K562 (cell line): ENCODE measurements around the gene WIPF3. TPM values are rescaled to one million over a fixed set of nuclear protein-coding genes. Genes with fewer than 3 reads are reported as not detected.

Experiments
- ATAC-seq: fragments of 200-7000 bp; cut with Tn5 transposase; 3 replicates; pipeline ENCODE4 v1.9.1; 2020; ENCODE audit warnings: moderate library complexity
- BruUV-seq: library from RNA; stranded (reverse); fragments of 400-500 nt; replicated peaks from 2 replicates; lab custom pipeline; 2021; lab: Mats Ljungman, UMichigan
- CTCF ChIA-PET: fragments of 300-600 bp; formaldehyde crosslinking; extraction: SDS; loops from one replicate; lab custom pipeline; 2021; ENCODE audit warnings: low intra/inter-chr PET ratio; lab: Yijun Ruan, JAX
- POLR2A ChIA-PET: fragments of 300-600, 350-650 bp; sonication (Branson Sonifier 250); formaldehyde crosslinking; extraction: SDS; loops from one replicate; lab custom pipeline; 2021; ENCODE audit warnings: antibody characterized with exemption, inconsistent platforms; lab: Yijun Ruan, JAX
- DNase-seq, 4 experiments: peaks; one replicate each; pipeline versions ENCODE4 v3.0.0 to v3.0.0-alpha.2; 2011 to 2018; ENCODE audit warnings: low spot score in 3 of 4, mixed read lengths in 3 of 4; ENCODE audit errors: extremely low read depth in 1 of 4
- FAIRE-seq: peaks from 2 replicates; lab custom pipeline; 2011; peaks lifted over from hg19 to GRCh38; lab: Jason Lieb, UNC
- H2AFZ ChIP-seq: 2 replicates; pipeline ENCODE4 v1.6.0; 2011; ENCODE audit warnings: low read depth, low read length, control low read depth, inconsistent platforms
- H3K27ac ChIP-seq: fragments of 200-600 bp; 3 replicates; pipeline ENCODE4 v1.8.0; 2011; ENCODE audit warnings: low read depth, mild to moderate bottlenecking, control low read depth, inconsistent platforms, low read length, moderate library complexity, mixed read lengths; ENCODE audit errors: extremely low read depth
- H3K27me3 ChIP-seq, 2 experiments: fragments of 300-600 bp in 1 of 2; 2 replicates in 1 of 2; 3 replicates in 1 of 2; pipeline versions ENCODE4 v1.6.0 to v1.8.0; 2011; ENCODE audit warnings: inconsistent platforms in 2 of 2, low read length in 2 of 2, mild to moderate bottlenecking in 1 of 2, mixed read lengths in 1 of 2, moderate library complexity in 1 of 2; ENCODE audit not compliant: control insufficient read depth in 2 of 2, insufficient read depth in 2 of 2
- H3K36me3 ChIP-seq: fragments of 300-600 bp; 3 replicates; pipeline ENCODE4 v1.8.0; 2011; ENCODE audit warnings: mild to moderate bottlenecking, low read length, inconsistent platforms; ENCODE audit not compliant: control insufficient read depth, insufficient read depth
- H3K4me1 ChIP-seq, 2 experiments: fragments of 200-600 bp in 1 of 2; replicated peaks in 1 of 2; 2 replicates in 1 of 2; 3 replicates in 1 of 2; pipeline versions ENCODE4 v1.5.1 to v1.8.0; 2011; ENCODE audit warnings: inconsistent platforms in 2 of 2, low read length in 2 of 2, mild to moderate bottlenecking in 1 of 2, mixed read lengths in 1 of 2, moderate library complexity in 1 of 2; ENCODE audit not compliant: control insufficient read depth in 2 of 2, insufficient read depth in 2 of 2
- H3K4me2 ChIP-seq: 2 replicates; pipeline ENCODE4 v1.6.1; 2011; ENCODE audit warnings: low read length, control low read depth, inconsistent platforms, mixed read lengths; ENCODE audit not compliant: insufficient read depth
- H3K4me3 ChIP-seq: fragments of 200-600 bp; sonication (generic), shearing (Covaris generic); 2 replicates; pipeline ENCODE4 v1.5.1; 2016; ENCODE audit warnings: control low read depth, inconsistent platforms
- H3K79me2 ChIP-seq: fragments of 200-600 bp; 3 replicates; pipeline ENCODE4 v1.8.0; 2011; ENCODE audit warnings: low read length, inconsistent platforms; ENCODE audit not compliant: control insufficient read depth, insufficient read depth
- H3K9ac ChIP-seq, 2 experiments: 2 replicates each; pipeline versions ENCODE4 v1.6.0 to v1.6.1; 2011; ENCODE audit warnings: low read depth in 2 of 2, low read length in 2 of 2, control low read depth in 1 of 2, inconsistent platforms in 1 of 2, mild to moderate bottlenecking in 1 of 2, mixed read lengths in 1 of 2; ENCODE audit not compliant: insufficient read depth in 1 of 2
- H3K9me1 ChIP-seq: one replicate; pipeline ENCODE4 v1.6.0; 2011; ENCODE audit warnings: inconsistent platforms, mild to moderate bottlenecking, low read length, moderate library complexity; ENCODE audit not compliant: control insufficient read depth, insufficient read depth
- H3K9me3 ChIP-seq: replicated peaks from 2 replicates; pipeline ENCODE4 v1.5.1; 2011; ENCODE audit warnings: low read depth, low read length, inconsistent platforms; ENCODE audit not compliant: control insufficient read depth, insufficient read depth
- H4K20me1 ChIP-seq: replicated peaks from 2 replicates; pipeline ENCODE4 v1.6.1; 2011; ENCODE audit warnings: low read length, inconsistent platforms, mixed read lengths; ENCODE audit not compliant: control insufficient read depth, insufficient read depth
- COPS2 ChIP-seq: fragments of 450-650 bp; conservative IDR thresholded peaks from 2 replicates; pipeline ENCODE4 v1.6.1; 2016; ENCODE audit warnings: mild to moderate bottlenecking, moderate library complexity
- DDX20 ChIP-seq: fragments of 450-650 bp; IDR thresholded peaks from 2 replicates; pipeline ENCODE4 v1.6.1; 2016; ENCODE audit warnings: missing genetic modification characterization, low read depth, mild to moderate bottlenecking, missing compliant biosample characterization, moderate library complexity
- GTF2A2 ChIP-seq: IDR thresholded peaks from 2 replicates; pipeline ENCODE4 v1.6.1; 2016; ENCODE audit warnings: mild to moderate bottlenecking, missing genetic modification characterization, missing compliant biosample characterization
- KDM2B ChIP-seq: fragments of 250-450 bp; sonication (Bioruptor Pico); IDR thresholded peaks from 2 replicates; pipeline ENCODE4 v1.8.0; 2021; ENCODE audit warnings: mild to moderate bottlenecking, moderate library complexity
- MYBL2 ChIP-seq, 2 experiments: fragments of 450-650 bp in 1 of 2; sonication (generic) in 1 of 2; formaldehyde crosslinking in 1 of 2; IDR thresholded peaks; 2 replicates each; pipeline versions ENCODE4 v1.6.1 to v1.8.1; 2017 to 2022; ENCODE audit warnings: borderline replicate concordance in 1 of 2, inconsistent platforms in 1 of 2, low read depth in 1 of 2, mild to moderate bottlenecking in 1 of 2, missing genetic modification reagents in 1 of 2, moderate library complexity in 1 of 2
- NEUROD1 ChIP-seq: fragments of 150-350 bp; IDR thresholded peaks from 2 replicates; pipeline ENCODE4 v1.6.1; 2014; ENCODE audit warnings: borderline replicate concordance, low read length, low read depth; ENCODE audit not compliant: partially characterized antibody
- SUPT5H ChIP-seq: fragments of 450-650 bp; IDR thresholded peaks from 2 replicates; pipeline ENCODE4 v1.6.1; 2016
- YY1 ChIP-seq, 3 experiments: IDR thresholded peaks; 2 replicates each; pipeline ENCODE4 v1.6.1; 2011; ENCODE audit warnings: low read length in 2 of 3, mild to moderate bottlenecking in 2 of 3, moderate library complexity in 2 of 3, borderline replicate concordance in 1 of 3, control low read depth in 1 of 3, low read depth in 1 of 3; ENCODE audit not compliant: insufficient read depth in 3 of 3, insufficient replicate concordance in 2 of 3, control insufficient read depth in 1 of 3, insufficient read length in 1 of 3; ENCODE audit errors: extremely low read depth in 1 of 3
- ZFX ChIP-seq: sonication (generic); formaldehyde crosslinking; IDR thresholded peaks from 2 replicates; pipeline ENCODE4 v1.8.0; 2022; ENCODE audit warnings: mild to moderate bottlenecking, missing genetic modification reagents, moderate library complexity
- ZHX1 ChIP-seq: fragments of 150-350 bp; conservative IDR thresholded peaks from 2 replicates; pipeline ENCODE4 v1.6.1; 2014; ENCODE audit warnings: low read length
- ZNF395 ChIP-seq: fragments of 200-800 bp; sonication (Bioruptor generic); IDR thresholded peaks from 2 replicates; pipeline ENCODE4 v1.6.1; 2017; ENCODE audit warnings: missing genetic modification characterization, missing compliant biosample characterization
- ZNF586 ChIP-seq: fragments of 450-650 bp; formaldehyde crosslinking; conservative IDR thresholded peaks from 2 replicates; pipeline ENCODE4 v1.4.0; 2020; ENCODE audit warnings: mild to moderate bottlenecking, moderate library complexity
- ZNF76 ChIP-seq: fragments of 250-450 bp; sonication (Bioruptor Pico); IDR thresholded peaks from 2 replicates; pipeline ENCODE4 v1.4.0; 2020; ENCODE audit warnings: mild to moderate bottlenecking, moderate library complexity, borderline replicate concordance
- WGBS: fragments of 100-300 bp; shearing (Covaris generic); methylation state at CpG from one replicate; pipeline ENCODE4 v1.1.6; 2016; ENCODE audit warnings: low coverage, mixed read lengths; ENCODE audit not compliant: insufficient coverage; ENCODE audit errors: missing lambda C conversion rate; 5-methylcytosine and 5-hydroxymethylcytosine counted together
- in situ Hi-C: fragments of 300-500 bp; cut with MboI; formaldehyde crosslinking; loops from 4 replicates; pipeline ENCODE4 v1.15.0; 2018; ENCODE audit warnings: inconsistent platforms, mixed read lengths
- intact Hi-C: fragments of 100-400 bp; cut with micrococcal nuclease; formaldehyde crosslinking; loops from 2 replicates; pipeline ENCODE4 v1.14.2; 2022
- polyA plus RNA-seq, 8 experiments: library from polyadenylated mRNA; depleted of rRNA in 4 of 8; stranded (reverse) in 5 of 8; unstranded in 3 of 8; fragments of >200 nt; fragmentation: Nextera tagmentation in 2 of 8; fragmentation: Illumina TruSeq in 1 of 8; extraction: Ambion mirVana in 2 of 8; extraction: Trizol in 1 of 8; gene quantifications; 2 replicates each; pipeline versions ENCODE4 v1.2.1 to v1.2.3, GENCODE V29; 2011 to 2014; ENCODE audit warnings: inconsistent platforms in 1 of 8, missing spikeins in 1 of 8
- total RNA-seq, 7 experiments: library from RNA; depleted of rRNA in 6 of 7; stranded (reverse); fragments of >200 nt in 6 of 7; fragmentation: Illumina TruSeq in 2 of 7; extraction: Trizol in 2 of 7; gene quantifications; 2 replicates each; pipeline versions ENCODE4 v1.2.1 to v1.2.3, GENCODE V29; 2011 to 2021; ENCODE audit warnings: low replicate concordance in 1 of 7
- TF ChIP-seq, protein P1 (sequence below): sonication (generic); formaldehyde crosslinking; IDR thresholded peaks from 2 replicates; pipeline ENCODE4 v1.8.0; 2022; ENCODE audit warnings: missing genetic modification reagents, mild to moderate bottlenecking, moderate library complexity, borderline replicate concordance

WIPF3 gene
- total and polyA plus RNA-seq, 9 of the 15 experiments (the other 6 are each of a cell fraction or from before 2014, with no cell fraction given) = 0.18 to 3.2 (median 1.7) TPM

DNA sequence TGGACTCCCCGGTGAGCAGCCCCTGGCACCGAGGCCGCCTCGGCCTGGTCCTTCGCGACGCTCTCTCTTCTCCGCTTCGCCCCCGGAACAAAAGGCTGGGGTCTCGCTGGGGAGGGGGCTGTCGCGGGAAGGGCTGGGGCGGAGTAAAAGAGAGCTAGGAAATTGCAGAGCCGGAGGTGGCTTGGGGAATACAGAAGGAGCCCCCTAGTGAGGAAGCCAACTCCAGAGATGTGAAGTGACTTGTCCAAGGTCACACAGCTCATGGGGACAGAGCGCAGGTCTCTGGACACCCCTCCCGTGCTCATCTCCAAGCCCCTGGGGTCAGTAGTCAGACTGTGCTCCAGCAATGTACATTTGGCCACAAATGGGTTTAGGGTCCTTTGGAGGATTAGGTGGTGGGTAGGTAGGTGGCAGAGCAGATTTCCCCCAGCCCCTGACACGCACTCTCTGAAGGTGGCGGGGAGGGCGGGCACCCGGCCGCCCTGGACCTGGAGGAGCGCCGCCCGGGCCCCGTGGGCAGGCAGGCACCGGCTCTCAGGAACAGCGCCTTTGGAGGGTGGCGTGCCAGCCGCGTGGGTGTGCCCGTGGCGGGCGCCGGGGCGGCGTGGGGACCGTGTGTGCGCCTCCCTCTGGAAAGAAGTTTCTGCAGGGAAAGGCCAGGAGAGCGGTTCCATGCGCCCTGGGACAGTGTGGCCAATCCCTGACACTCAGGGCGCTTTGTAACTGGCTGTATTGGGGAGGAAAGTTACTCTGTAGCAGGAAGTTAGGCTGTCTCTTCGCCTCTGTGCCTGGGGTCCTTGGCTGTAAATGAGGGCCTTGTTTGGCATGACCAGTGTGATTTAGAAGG lies 910 bp downstream of the WIPF3 start:
- peak overlapping the region; percentile 52 for H3K4me3 ChIP-seq
- BruUV-seq = no TSS peak
- TF ChIP-seq ZNF76 (CRISPR knock-in tag) = no peak
- no peak for TF ChIP-seq NEUROD1
- no peak for TF ChIP-seq MYBL2 (IDR thresholded peaks at IDR 0.05; ENCODE audit: low read depth)
- TF ChIP-seq MYBL2 (CRISPR knock-in tag; IDR thresholded peaks at IDR 0.05; ENCODE audit: borderline replicate concordance) = no peak
- TF ChIP-seq ZFX (CRISPR knock-in tag) = peak; percentile 12; the same call in 1 of the 2 replicates
- no peak for TF ChIP-seq COPS2
- no peak for TF ChIP-seq ZHX1
- no peak for TF ChIP-seq SUPT5H
- no peak for TF ChIP-seq GTF2A2 (tag)
- TF ChIP-seq KDM2B (CRISPR knock-in tag) = no peak
- no peak for TF ChIP-seq ZNF395 (CRISPR knock-in tag)
- no peak for TF ChIP-seq DDX20
- no peak for TF ChIP-seq YY1 (IDR thresholded peaks at IDR 0.05; ENCODE audit: borderline replicate concordance in 1 of 3, control insufficient read depth in 1 of 3, extremely low read depth in 1 of 3, insufficient read depth in 3 of 3, insufficient read length in 1 of 3, insufficient replicate concordance in 2 of 3, low read depth in 1 of 3, low read length in 2 of 3)
- TF ChIP-seq, protein P1, sequence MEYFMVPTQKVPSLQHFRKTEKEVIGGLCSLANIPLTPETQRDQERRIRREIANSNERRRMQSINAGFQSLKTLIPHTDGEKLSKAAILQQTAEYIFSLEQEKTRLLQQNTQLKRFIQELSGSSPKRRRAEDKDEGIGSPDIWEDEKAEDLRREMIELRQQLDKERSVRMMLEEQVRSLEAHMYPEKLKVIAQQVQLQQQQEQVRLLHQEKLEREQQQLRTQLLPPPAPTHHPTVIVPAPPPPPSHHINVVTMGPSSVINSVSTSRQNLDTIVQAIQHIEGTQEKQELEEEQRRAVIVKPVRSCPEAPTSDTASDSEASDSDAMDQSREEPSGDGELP (CRISPR knock-in tag) = 0 out of 2 replicates have a peak, but pooled peaks have one; percentile 10
- no peak for TF ChIP-seq ZNF586

More for the DNA sequence above, 910 bp downstream of the WIPF3 start:
- Histone ChIP-seq H4K20me1 (peaks cover 4% of the 10 kb centered on the region; the same call in 1 of the 2 replicates), H3K36me3 (no peaks in the 10 kb centered on the region), H3K4me1 (peaks cover 1 to 22% of the 10 kb centered on the region in 2 experiments; a peak in 4 of 5 replicates), H3K9ac (peak overlapping the region; percentile 35 to 89; a peak in 3 of 4 replicates), H3K9me1 (no peaks in the 10 kb centered on the region), H3K9me3 (no peaks in the 10 kb centered on the region), H3K27ac (no peak overlapping the region), H2AFZ (peak overlapping the region; percentile 79), H3K79me2 (no peaks in the 10 kb centered on the region), H3K27me3 (peaks cover 0 to 15% of the 10 kb centered on the region in 2 experiments; a peak in 1 of 5 replicates), H3K4me2 (peak overlapping the region; percentile 66)
- ChIA-PET CTCF (interaction anchor here (0.8 kb wide), 1 partner anchor 172 kb away, joined by 3 read pairs; no protein-coding TSS in a partner anchor), POLR2A (interaction anchor here (1.4 kb wide), 1 partner anchor 11 kb away, joined by 5 read pairs; no protein-coding TSS in a partner anchor)
- FAIRE-seq (no peak), ATAC-seq (no peak), DNase-seq (peak in 1 of 4 experiments; percentile 16)
- intact Hi-C loops = loop anchor here (2.0 kb wide), 1 partner anchor 42 kb away; no protein-coding TSS in a partner anchor
- in situ Hi-C loops = no loop called here
- WGBS = 77% methylated on average over 22 of the region's 43 CpGs
